GM18951 (cell line): ENCODE data around the gene BCL10.

Experiments
- POLR2A ChIP-seq: IDR thresholded peaks from 4 replicates; pipeline ENCODE4 v1.6.1; 2011; ENCODE audit warnings: mild to moderate bottlenecking; ENCODE audit not compliant: insufficient read length, insufficient read depth; ENCODE audit errors: extremely low read depth
- in situ Hi-C: fragments of 300-500 bp; cut with MboI; formaldehyde crosslinking; loops from one replicate; pipeline ENCODE4 v1.12.0; 2022; ENCODE audit warnings: low sequenced_read_pairs, mixed read lengths, inconsistent platforms; ENCODE audit not compliant: unreplicated experiment

Gene BCL10

DNA sequence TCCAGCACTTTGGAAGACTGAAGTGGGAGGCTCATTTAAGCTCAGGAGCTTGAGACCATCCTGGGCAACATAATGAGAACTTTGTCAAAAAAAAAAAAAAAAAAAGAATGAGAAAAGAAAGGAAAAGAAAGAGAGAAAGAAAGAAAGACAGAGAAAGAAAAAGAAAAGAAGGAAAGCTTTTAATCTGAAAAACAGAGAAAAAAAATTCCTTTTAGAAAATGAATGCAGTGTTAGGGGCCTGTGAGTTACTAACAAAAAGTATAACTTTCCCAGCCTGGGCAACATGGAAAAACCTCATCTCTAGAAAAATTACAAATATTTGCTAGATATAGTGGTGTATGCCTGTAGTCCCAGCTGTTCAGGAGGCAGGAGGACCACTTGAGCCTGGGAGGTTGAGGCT lies 59.7 kb downstream of the BCL10 start:
- in situ Hi-C loops = no loop called here
- TF ChIP-seq POLR2A = no peak
